SIG-M5 treated with dmso at 0.1 percent for 504 hours (cell line): ENCODE data around the gene SLC35F3.
A peak's percentile ranks its signal among the peaks of the same experiment; 100 is the strongest.
"Not testable (repeated sequence)": the region's sequence is repeated elsewhere in the genome, so short reads cannot be mapped to it uniquely, and the experiment has no call there.

Experiments
- DNase-seq: peaks from one replicate; lab custom pipeline; 2025; ENCODE audit not compliant: unreplicated experiment; lab: John Stamatoyannopoulos, UW

SLC35F3 gene

GRCh38 chr1:234102583-234102982 lies 198.1 kb downstream of the SLC35F3 start:
- DNase-seq: no peak

GRCh38 chr1:234103198-234103597 lies 198.7 kb downstream of the SLC35F3 start:
- DNase-seq: no peak

DNA sequence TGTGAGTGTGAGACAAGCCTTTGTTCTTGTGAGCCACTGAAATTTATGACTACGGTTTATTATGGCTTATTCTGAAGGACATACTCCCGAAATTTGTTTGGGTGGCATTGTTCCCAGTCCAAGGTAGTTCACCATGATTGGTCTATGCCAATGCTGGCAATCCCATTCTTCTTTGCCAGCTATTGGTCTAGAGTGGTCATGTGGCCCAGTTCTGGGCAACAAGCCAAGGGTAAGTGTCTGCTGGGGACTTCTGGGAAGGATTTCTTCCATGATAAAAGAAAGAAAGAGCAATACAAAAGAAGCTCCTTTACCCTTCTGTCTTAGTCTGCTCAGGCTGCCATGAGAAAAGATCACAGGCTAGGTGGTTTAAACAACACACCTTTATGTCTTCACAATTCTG lies 201.6 kb downstream of the SLC35F3 start:
- DNase-seq: no peak

- DNase-seq: no peak
Measured at GRCh38 chr1:234107416-234108021, 203.0 kb downstream of the SLC35F3 start.

DNA sequence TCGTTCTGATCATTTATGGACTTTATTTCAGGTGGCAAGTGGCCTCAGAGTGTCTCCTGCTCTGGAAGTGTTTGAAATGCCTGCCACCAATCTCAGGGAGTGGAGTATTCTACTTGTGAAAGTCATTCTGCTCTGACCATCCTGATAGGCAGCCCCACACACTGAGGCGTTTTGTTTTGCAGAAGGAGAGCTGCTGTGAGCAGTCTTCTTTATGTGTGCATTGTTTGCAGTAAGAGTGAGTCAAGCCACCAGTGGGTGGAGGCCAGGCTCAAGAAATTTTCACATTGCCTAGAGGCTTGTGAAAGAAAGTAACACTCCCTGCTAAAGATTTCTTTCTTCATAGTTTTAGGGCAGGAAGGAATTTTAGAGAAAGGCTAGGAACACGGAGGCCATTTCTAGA lies 204.4 kb downstream of the SLC35F3 start:
- DNase-seq: no peak

DNA sequence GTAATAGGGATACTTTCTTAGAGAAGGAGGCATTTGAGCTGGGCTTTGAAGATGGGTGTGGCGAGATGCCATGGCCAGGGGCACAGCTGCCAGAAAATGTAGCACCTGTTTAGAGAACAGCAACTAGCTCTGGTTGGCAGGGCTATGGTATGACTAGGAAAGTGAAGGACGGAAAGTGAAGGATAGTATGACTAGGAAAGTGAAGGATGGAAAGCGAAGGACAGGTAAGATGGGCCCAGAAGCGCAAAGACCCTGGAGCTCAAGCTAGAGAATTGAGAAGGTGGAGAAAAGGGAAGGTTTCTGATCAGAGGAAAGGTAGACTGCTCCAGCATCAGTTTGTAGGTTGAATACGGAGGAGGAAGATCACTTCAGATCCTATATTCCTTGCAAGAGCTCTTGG lies 205.4 kb downstream of the SLC35F3 start:
- DNase-seq: no peak

DNA sequence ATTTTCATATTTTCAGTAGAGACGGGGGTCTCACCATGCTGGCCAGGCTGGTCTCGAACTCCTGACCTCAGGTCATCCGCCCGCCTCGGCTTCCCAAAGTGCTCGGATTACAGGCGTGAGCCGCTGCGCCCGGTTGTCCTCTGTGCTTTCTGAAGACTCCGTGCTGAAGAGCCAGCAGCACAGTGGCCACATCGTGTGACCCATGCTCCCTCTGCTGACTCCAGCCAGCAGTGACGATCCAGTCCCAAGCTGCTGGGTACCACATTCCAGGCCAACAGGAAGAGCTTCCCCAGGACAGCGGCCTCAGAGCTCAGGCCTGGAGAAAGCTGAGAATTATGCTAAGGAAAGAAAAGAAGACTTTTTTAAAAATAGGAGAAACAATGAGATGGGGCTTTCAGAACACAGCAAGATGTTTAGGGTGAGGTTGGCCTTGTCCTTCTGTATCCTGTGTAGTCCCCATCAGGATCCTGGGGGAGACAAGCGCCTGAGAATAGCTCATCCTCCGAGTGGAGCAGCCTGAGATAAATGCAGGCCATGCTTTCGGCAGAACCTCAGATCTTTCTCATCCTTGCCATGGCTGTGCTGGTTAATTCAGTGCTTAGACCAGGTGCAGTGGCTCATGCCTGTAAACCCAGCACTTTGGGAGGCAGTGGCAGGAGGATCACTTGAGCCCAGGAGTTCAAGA lies 207.1 kb downstream of the SLC35F3 start:
- no peak for DNase-seq

GRCh38 chr1:234114648-234115307 lies 210.3 kb downstream of the SLC35F3 start:
- peak; percentile 79 for DNase-seq

DNA sequence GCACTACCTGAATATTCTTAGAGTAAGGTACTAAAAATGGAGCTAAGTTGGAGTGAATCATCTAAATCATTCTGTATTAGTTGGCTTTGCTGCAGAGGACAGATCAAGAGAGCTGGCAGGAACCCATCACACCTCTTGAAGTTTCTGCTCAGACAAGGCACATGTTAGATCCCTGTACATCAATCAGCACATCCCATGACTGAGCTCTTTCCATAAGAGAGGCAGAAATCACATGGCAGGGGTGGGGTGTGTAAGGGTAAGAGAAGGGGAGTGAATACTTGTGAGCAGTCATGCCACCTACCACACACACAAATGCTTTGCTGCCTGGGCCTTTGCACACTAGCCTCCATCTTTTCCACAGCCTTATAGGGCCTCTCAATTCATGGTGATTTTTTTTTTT lies 214.4 kb downstream of the SLC35F3 start:
- DNase-seq: no peak

GRCh38 chr1:234119431-234119830 lies 215.0 kb downstream of the SLC35F3 start:
- DNase-seq: no peak

- no peak for DNase-seq
Measured at GRCh38 chr1:234120327-234120944, 216.0 kb downstream of the SLC35F3 start.

DNA sequence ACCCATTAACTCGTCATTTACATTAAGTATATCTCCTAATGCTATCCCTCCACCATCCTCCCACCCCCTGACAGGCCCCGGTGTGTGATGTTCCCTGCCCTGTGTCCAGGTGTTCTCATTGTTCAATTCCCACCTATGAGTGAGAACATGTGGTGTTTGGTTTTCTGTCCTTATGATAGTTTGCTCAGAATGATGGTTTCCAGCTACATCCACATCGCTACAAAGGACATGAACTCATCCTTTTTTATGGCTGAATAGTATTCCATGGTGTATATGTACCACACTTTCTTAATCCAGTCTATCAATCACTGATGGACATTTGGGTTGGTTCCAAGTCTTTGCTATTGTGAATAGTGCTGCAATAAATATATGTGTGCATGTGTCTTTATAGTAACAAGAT lies 217.2 kb downstream of the SLC35F3 start:
- not testable (repeated sequence) for DNase-seq

- not testable (repeated sequence) for DNase-seq
Measured at GRCh38 chr1:234122571-234122970, 218.1 kb downstream of the SLC35F3 start.

- DNase-seq: no peak
Measured at GRCh38 chr1:234123867-234124266, 219.4 kb downstream of the SLC35F3 start.

GRCh38 chr1:234125283-234125682 lies 220.8 kb downstream of the SLC35F3 start:
- DNase-seq: no peak

DNA sequence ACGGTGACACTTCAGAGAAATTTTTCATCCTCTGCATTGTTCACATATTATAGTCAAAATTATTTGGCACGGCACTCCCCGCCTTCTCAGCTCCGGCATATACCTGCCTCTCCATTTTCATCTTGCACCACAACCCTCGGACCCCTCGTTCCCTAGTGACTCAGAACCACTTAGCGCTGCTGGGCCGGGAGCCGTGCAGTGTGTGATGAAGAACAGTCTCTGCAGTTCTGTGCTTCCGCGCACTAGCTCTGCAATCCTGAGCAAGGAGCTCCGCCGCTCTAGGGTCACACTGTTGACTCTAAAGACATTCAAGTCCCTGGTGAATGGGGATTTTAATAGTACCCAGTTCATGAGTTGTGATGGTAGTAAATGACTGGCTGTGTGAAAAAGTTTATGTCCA lies 221.2 kb downstream of the SLC35F3 start:
- DNase-seq: no peak

GRCh38 chr1:234127026-234127671 lies 222.7 kb downstream of the SLC35F3 start:
- DNase-seq: no peak

DNA sequence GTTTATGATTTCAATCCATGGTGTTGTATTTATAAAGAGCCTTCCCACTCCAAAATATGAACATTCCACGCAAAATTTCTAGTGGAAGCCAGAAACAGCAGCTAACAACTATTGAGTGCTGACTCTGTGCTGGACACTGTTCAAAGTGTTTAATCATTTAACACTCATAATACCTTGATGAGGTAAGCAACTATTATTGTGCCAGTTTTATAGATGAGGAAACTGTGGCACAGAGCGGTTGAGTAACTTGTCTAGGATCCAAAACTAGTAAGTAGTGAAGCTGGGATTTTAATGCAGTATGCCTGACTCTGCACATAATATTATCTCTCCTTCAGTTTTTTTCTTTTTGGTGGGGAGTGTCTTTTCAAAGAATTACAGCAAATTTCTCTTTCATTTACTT lies 228.3 kb downstream of the SLC35F3 start:
- no peak for DNase-seq

DNA sequence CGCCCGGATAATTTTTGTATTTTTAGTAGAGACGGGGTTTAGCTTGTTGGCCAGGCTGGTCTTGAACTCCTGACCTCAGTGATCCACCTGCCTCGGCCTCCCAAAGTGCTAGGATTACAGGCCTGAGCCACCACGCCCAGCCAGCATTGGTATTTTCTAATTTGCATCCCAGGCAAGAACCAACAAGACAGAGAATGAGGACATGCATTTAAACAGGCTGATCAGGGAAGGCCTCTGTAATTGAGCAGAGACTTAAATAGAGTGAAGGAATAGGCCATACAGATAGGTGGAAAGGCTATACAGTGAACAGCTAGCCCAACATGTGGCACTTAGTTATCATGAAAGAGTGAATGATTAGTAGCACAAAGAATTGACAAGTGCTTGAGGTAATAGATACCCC lies 230.4 kb downstream of the SLC35F3 start:
- DNase-seq: no peak

DNA sequence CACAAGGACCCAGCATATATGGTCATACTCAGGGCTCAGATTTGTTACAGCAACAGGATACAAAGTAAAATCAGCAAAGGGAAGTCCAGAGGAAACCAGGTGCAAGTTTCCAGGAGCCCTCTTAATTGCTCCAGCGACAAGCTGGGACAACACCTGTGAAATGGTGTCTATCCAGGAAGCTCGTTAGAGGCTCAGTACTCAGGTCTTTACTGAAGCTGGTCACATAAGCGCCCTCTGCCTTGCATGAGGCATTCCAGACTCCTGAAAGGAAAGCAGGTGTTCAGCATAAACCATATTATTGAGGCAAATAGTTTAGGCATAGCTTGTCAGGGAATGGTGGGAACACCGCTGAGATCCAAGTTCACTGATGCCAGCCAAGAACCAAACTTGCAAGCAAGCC lies 231.0 kb downstream of the SLC35F3 start:
- no peak for DNase-seq

DNA sequence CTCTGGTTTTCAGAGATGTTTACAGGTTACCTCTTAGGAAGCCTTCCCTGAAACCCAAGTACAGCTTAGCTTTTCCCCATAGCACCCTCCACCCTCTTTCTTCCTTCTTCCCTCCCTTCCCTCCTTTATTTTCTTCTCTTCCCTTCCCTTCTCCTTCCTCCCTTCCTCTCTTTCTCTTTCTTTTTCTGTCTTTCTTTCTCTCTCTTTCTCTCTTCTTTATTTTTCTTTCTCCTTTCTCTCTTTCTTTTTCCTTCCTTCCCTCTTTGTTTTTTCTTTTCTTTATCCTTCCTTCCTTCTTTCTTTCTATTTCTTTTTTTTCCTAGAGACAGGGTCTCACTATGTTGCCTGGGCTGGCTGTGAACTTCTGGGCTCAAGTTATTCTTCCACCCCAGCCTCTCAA lies 231.6 kb downstream of the SLC35F3 start:
- no peak for DNase-seq

DNA sequence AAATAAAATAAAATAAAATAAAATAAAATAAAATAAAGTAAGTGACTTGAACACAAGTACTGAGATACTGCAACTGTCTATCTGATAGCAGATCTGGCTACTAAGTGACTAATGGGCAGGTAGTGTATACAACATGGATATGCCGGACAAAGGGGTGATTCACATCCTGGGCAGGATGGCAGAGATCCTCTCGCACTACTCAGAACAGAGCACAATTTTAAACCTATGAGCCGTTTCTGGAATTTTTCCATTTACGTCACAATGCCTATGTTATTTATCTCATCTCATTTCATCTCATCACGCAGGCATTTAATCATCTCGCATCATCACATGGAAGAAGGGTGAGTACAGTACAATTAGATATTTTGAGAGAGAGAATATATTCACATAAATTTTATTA lies 235.5 kb downstream of the SLC35F3 start:
- no peak for DNase-seq
